Subcutaneous abdominal adipose tissue (tissue), 5 donors: ENCODE measurements around the gene UXS1.
"Not testable (repeated sequence)": the region's sequence is repeated elsewhere in the genome, so short reads cannot be mapped to it uniquely, and the experiment has no call there.

Source experiments
- H3K27ac ChIP-seq: one replicate; pipeline ENCODE4 v1.7.0; 2013; ENCODE audit warnings: low read depth, mild to moderate bottlenecking, inconsistent platforms, low read length, moderate library complexity
- H3K27me3 ChIP-seq, 5 donors: one replicate each; pipeline ENCODE4 v1.7.0; 2013; ENCODE audit warnings: low read length in 5 of 5, inconsistent platforms in 1 of 5; ENCODE audit not compliant: control insufficient read depth in 5 of 5, insufficient read depth in 4 of 5
- H3K36me3 ChIP-seq, 5 donors: one replicate each; pipeline ENCODE4 v1.7.0; 2013; ENCODE audit warnings: low read length in 5 of 5; ENCODE audit not compliant: control insufficient read depth in 5 of 5, insufficient read depth in 5 of 5
- H3K4me1 ChIP-seq, 5 donors: one replicate each; pipeline ENCODE4 v1.7.0; 2013; ENCODE audit warnings: low read length in 5 of 5, mild to moderate bottlenecking in 3 of 5, moderate library complexity in 1 of 5; ENCODE audit not compliant: control insufficient read depth in 5 of 5, insufficient read depth in 5 of 5
- H3K4me3 ChIP-seq, 5 donors: one replicate each; pipeline ENCODE4 v1.7.0; 2013; ENCODE audit warnings: low read length in 5 of 5, low read depth in 1 of 5
- H3K9ac ChIP-seq, 5 donors: one replicate each; pipeline ENCODE4 v1.7.0; 2013; ENCODE audit warnings: low read length in 5 of 5, mild to moderate bottlenecking in 4 of 5, moderate library complexity in 3 of 5
- H3K9me3 ChIP-seq, 5 donors: one replicate each; pipeline ENCODE4 v1.7.0; 2013; ENCODE audit warnings: low read length in 5 of 5; ENCODE audit not compliant: control insufficient read depth in 5 of 5
- donor health status: healthy.
- donor health status: healthy.
- donor health status: healthy.
- donor health status: healthy.
- donor health status: healthy.

Gene UXS1

GRCh38 chr2:106139238-106139935 is 54.7 kb downstream of the UXS1 start:
- Histone ChIP-seq H3K4me3 (no peak overlapping the region), H3K27ac (no peak overlapping the region), H3K9ac (no peak overlapping the region), H3K27me3 (no peaks in the 10 kb centered on the region), H3K9me3 (peaks cover 0 to 3% (median 0%) of the 10 kb centered on the region in 5 donors), H3K4me1 (peaks cover 0 to 16% (median 5%) of the 10 kb centered on the region in 5 donors), H3K36me3 (peaks cover 0 to 4% (median 3%) of the 10 kb centered on the region in 5 donors)

DNA sequence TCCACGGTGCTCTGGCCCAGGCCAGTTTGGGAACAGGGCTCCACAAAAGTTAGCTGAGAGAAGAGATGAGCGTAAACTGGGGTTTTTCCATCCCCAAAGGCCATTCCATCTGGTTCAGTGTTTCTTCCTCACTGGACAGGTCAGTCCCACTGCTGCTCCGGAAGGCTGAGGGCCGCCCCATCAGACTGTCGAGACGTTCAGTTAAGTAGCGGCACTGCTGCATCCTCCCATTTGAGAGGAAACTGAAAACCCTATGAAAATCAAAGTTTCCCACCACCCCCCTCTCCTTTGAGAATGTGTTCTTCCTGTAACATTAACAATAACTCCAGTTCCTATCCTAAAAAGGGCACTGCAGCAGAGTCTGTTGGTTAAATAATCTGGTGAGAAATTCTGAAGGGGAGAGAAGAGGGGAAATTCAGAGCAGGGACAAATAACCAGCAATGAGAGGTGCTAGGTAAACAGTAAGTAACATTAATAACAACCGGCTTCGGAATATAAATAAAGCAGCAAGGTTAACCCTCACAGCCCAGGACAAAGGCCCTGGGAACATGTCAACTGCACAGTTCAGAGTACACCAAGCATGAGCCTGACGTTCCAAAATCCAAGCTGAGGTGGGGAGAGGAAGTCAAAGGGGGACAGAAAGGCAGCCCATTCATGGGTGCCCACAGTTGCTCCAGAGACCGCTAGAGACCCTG is 55.4 kb downstream of the UXS1 start:
- Histone ChIP-seq H3K27ac (no peak overlapping the region), H3K27me3 (no peaks in the 10 kb centered on the region), H3K36me3 (peaks cover 0 to 4% (median 2%) of the 10 kb centered on the region in 5 donors), H3K9me3 (peaks cover 0 to 2% (median 0%) of the 10 kb centered on the region in 5 donors), H3K4me3 (no peak overlapping the region), H3K9ac (no peak overlapping the region), H3K4me1 (peaks cover 0 to 10% (median 1%) of the 10 kb centered on the region in 5 donors)

DNA sequence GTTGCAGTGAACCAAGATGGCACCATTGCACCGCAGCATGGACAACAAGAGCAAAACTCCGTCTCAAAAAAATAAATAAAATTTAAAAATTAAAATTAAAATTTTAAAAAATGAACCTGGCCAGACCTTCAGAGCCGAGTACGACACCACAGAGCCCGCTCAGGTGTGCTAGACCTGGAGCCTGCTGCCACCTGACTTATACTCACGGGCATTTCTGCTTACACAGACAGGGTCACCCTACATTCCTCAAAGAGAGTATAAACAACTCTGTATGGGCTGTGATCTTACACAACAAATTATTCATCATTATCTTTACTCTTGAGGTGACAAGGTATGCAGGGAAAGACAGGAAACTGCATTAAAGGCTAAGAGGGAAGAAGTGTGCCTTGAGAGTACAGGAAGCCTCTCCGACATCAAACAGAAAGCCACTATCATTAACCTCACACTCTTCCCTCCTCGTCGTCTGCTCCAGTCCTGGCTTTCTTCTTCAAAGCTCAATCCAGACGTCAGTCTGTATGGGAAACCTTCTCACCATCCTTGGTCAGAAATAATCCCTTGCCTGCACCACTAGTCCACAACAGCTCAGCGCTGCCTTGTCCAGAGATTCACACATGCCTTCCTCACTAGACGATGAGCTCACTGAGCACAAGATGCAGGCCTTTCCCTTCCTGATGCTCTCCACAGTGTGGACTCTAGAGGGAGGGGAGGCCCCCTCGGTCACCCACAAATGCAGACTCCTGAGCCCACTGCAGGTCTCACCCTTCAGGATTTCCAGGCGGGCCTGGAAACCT is 56.2 kb downstream of the UXS1 start:
- Histone ChIP-seq H3K4me1 (peaks cover 0 to 9% (median 1%) of the 10 kb centered on the region in 5 donors), H3K9me3 (no peaks in the 10 kb centered on the region), H3K27me3 (no peaks in the 10 kb centered on the region), H3K27ac (no peak overlapping the region), H3K9ac (no peak overlapping the region), H3K4me3 (no peak overlapping the region), H3K36me3 (peaks cover 0 to 4% (median 0%) of the 10 kb centered on the region in 5 donors)

DNA sequence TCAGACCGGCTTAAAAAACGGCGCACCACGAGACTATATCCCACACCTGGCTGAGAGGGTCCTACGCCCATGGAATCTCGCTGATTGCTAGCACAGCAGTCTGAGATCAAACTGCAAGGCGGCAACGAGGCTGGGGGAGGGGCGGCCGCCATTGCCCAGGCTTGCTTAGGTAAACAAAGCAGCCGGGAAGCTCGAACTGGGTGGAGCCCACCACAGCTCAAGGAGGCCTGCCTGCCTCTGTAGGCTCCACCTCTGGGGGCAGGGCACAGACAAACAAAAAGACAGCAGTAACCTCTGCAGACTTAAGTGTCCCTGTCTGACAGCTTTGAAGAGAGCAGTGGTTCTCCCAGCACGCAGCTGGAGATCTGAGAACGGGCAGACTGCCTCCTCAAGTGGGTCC is 62.9 kb downstream of the UXS1 start:
- H3K9ac ChIP-seq, H3K4me1 ChIP-seq, H3K36me3 ChIP-seq, H3K27me3 ChIP-seq, H3K27ac ChIP-seq, H3K4me3 ChIP-seq, H3K9me3 ChIP-seq: not testable (repeated sequence)

- peaks cover 0 to 11% (median 5%) of the 10 kb centered on the region in 5 donors for H3K36me3 ChIP-seq
- no peak overlapping the region for H3K4me3 ChIP-seq
- no peak overlapping the region for H3K9ac ChIP-seq
- H3K27me3 ChIP-seq, result no peaks in the 10 kb centered on the region
- H3K4me1 ChIP-seq, result peaks cover 0 to 3% (median 0%) of the 10 kb centered on the region in 5 donors
- no peak overlapping the region for H3K27ac ChIP-seq
- H3K9me3 ChIP-seq, result no peaks in the 10 kb centered on the region
These were observed 63.7 kb downstream of the UXS1 start for GRCh38 chr2:106130251-106130998.

- H3K9me3 ChIP-seq, result no peaks in the 10 kb centered on the region
- H3K36me3 ChIP-seq, result peaks cover 0 to 17% (median 9%) of the 10 kb centered on the region in 5 donors
- no peaks in the 10 kb centered on the region for H3K27me3 ChIP-seq
These were observed 64.5 kb downstream of the UXS1 start for GRCh38 chr2:106129592-106129991.

GRCh38 chr2:106129150-106129549 is 65.0 kb downstream of the UXS1 start:
- Histone ChIP-seq H3K27me3 (no peaks in the 10 kb centered on the region), H3K4me3 (no peak overlapping the region), H3K9me3 (no peaks in the 10 kb centered on the region), H3K27ac (no peak overlapping the region), H3K4me1 (peaks cover 0 to 3% (median 0%) of the 10 kb centered on the region in 5 donors), H3K9ac (no peak overlapping the region), H3K36me3 (peaks cover 0 to 17% (median 11%) of the 10 kb centered on the region in 5 donors)

More at GRCh38 chr2:106129592-106129991, 64.5 kb downstream of the UXS1 start:
- no peak overlapping the region for H3K27ac ChIP-seq
- no peak overlapping the region for H3K9ac ChIP-seq
- peaks cover 0 to 3% (median 0%) of the 10 kb centered on the region in 5 donors for H3K4me1 ChIP-seq
- no peak overlapping the region for H3K4me3 ChIP-seq

DNA sequence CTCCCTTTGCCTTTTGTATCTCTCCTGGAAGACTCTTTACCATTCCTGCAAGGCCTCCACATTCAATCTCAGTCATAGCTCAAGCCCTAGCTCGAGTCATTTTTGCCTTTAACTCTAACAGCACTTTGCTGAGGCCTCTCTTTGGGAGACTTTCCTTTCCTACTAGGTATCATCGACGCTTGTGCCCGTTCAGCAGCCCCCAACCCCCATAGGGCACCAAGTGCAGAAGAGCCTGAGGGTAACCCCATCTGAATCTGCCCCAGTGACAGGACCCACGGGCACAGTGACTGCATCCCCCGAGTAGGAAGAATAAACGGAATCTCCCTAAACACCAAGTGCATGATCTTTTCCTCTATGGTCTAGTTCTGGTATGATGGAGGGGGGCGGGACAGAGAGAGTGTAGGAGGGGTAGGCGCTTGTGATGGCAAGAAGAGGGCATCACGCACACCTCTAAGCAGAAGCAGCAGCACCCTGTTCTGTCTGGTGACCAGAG is 66.3 kb downstream of the UXS1 start:
- no peak overlapping the region for H3K9ac ChIP-seq
- H3K4me1 ChIP-seq, result peaks cover 0 to 3% (median 0%) of the 10 kb centered on the region in 5 donors
- peaks cover 0 to 18% (median 13%) of the 10 kb centered on the region in 5 donors for H3K36me3 ChIP-seq
- no peak overlapping the region for H3K4me3 ChIP-seq
- no peaks in the 10 kb centered on the region for H3K27me3 ChIP-seq
- no peak overlapping the region for H3K27ac ChIP-seq
- H3K9me3 ChIP-seq, result no peaks in the 10 kb centered on the region

GRCh38 chr2:106127282-106127771 is 66.8 kb downstream of the UXS1 start:
- H3K4me1 ChIP-seq, result peaks cover 0 to 3% (median 0%) of the 10 kb centered on the region in 5 donors
- H3K4me3 ChIP-seq, result no peak overlapping the region
- H3K36me3 ChIP-seq, result peaks cover 4 to 21% (median 16%) of the 10 kb centered on the region in 5 donors
- no peaks in the 10 kb centered on the region for H3K27me3 ChIP-seq
- no peaks in the 10 kb centered on the region for H3K9me3 ChIP-seq
- H3K9ac ChIP-seq, result no peak overlapping the region
- H3K27ac ChIP-seq, result no peak overlapping the region
